ENCODE measurements around the gene PGAP1.
"Not testable (repeated sequence)": the region's sequence is repeated elsewhere in the genome, so short reads cannot be mapped to it uniquely, and the experiment has no call there.

The PGAP1 gene

GRCh38 chr2:196944570-196944969 lies 18.1 kb upstream of the PGAP1 start:
- no peak for DNase-seq

- no peak for DNase-seq
Observed at GRCh38 chr2:196941398-196942078, 15.0 kb upstream of the PGAP1 start.

GRCh38 chr2:196939371-196939770 lies 12.9 kb upstream of the PGAP1 start:
- no peak for DNase-seq

GRCh38 chr2:196935432-196935831 lies 8.9 kb upstream of the PGAP1 start:
- no peak for DNase-seq

- no peak for DNase-seq
Observed at GRCh38 chr2:196934672-196935071, 8.2 kb upstream of the PGAP1 start.

- DNase-seq = no peak
Observed at GRCh38 chr2:196931555-196931954, 5.0 kb upstream of the PGAP1 start.

GRCh38 chr2:196927376-196928225 lies 1.1 kb upstream of the PGAP1 start:
- peak; percentile 18 for DNase-seq

GRCh38 chr2:196925768-196926561 lies 542 bp downstream of the PGAP1 start:
- DNase-seq = peak; percentile 77

- peak; percentile 61 for DNase-seq
Observed at GRCh38 chr2:196925051-196925767, 1.3 kb downstream of the PGAP1 start.

GRCh38 chr2:196924051-196924450 lies 2.5 kb downstream of the PGAP1 start:
- no peak for DNase-seq

GRCh38 chr2:196918927-196919326 lies 7.6 kb downstream of the PGAP1 start:
- DNase-seq = no peak

- no peak for DNase-seq
Observed at GRCh38 chr2:196917802-196918201, 8.7 kb downstream of the PGAP1 start.

- no peak for DNase-seq
Observed at GRCh38 chr2:196915507-196916189, 10.9 kb downstream of the PGAP1 start.

- DNase-seq = no peak
Observed at GRCh38 chr2:196914867-196915460, 11.5 kb downstream of the PGAP1 start.

- no peak for DNase-seq
Observed at GRCh38 chr2:196913691-196914090, 12.8 kb downstream of the PGAP1 start.

GRCh38 chr2:196905365-196905764 lies 21.1 kb downstream of the PGAP1 start:
- not testable (repeated sequence) for DNase-seq

- no peak for DNase-seq
Observed at GRCh38 chr2:196902828-196903227, 23.7 kb downstream of the PGAP1 start.

GRCh38 chr2:196900843-196901242 lies 25.7 kb downstream of the PGAP1 start:
- no peak for DNase-seq

GRCh38 chr2:196899976-196900375 lies 26.5 kb downstream of the PGAP1 start:
- no peak for DNase-seq

GRCh38 chr2:196891136-196891535 lies 35.4 kb downstream of the PGAP1 start:
- DNase-seq = no peak

- DNase-seq = no peak
Observed at GRCh38 chr2:196887431-196887830, 39.1 kb downstream of the PGAP1 start.

- no peak for DNase-seq
Observed at GRCh38 chr2:196884368-196884767, 42.1 kb downstream of the PGAP1 start.

Data from NCI-H526 treated with DMSO at 0.1 percent for 48 hours (cell line).